Measurements from ENCODE around the gene TMEM190. TPM values are rescaled to one million over a fixed set of nuclear protein-coding genes. Genes with fewer than 3 reads are reported as not detected.

Gene TMEM190
- total RNA-seq, 2 experiments from 2014 or later, result not detected

- DNase-seq, result peak; percentile 56
- Mint-ChIP-seq H3K4me3 (peak overlapping the region; percentile 88), H3K27me3 (no peaks in the 10 kb centered on the region), H3K36me3 (ENCODE audit: low read depth) (peaks cover 41% of the 10 kb centered on the region), H3K27ac (peak overlapping the region; percentile 95), H3K9me3 (no peaks in the 10 kb centered on the region), H3K4me1 (peaks cover 49% of the 10 kb centered on the region)
- POLR2A ChIA-PET, result interaction anchor here (0.9 to 2.6 kb wide), 4 partner anchors 22 to 124 kb away, joined by 3 to 12 read pairs (median 4); partner anchors contain the start of genes PPP6R1 and UBE2S
- CTCF ChIA-PET, result interaction anchor here (0.6 to 2.0 kb wide), 18 partner anchors 8 to 270 kb away, joined by 3 to 8 read pairs (median 4); no protein-coding TSS in a partner anchor
Observed at GRCh38 chr19:55383279-55384130, 6.9 kb downstream of the TMEM190 start.

GRCh38 chr19:55384131-55384919 is 7.7 kb downstream of the TMEM190 start, which contains the start of gene TMEM238:
Gene TMEM238 (minus strand): TSS chr19:55384292. CDS start chr19:55384259, 33 bp downstream.
- Mint-ChIP-seq H3K4me1 (peaks cover 54% of the 10 kb centered on the region), H3K36me3 (ENCODE audit: low read depth) (peaks cover 48% of the 10 kb centered on the region)
- POLR2A ChIA-PET, result interaction anchor here (0.6 to 2.6 kb wide), 4 partner anchors 21 to 243 kb away, joined by 3 to 12 read pairs (median 4); partner anchors contain the start of genes PPP6R1 and UBE2S

GRCh38 chr19:55384920-55385723 is 8.5 kb downstream of the TMEM190 start:
- DNase-seq, result peak; percentile 98
- Mint-ChIP-seq H3K4me3 (peak overlapping the region; percentile 99), H3K36me3 (ENCODE audit: low read depth) (peaks cover 53% of the 10 kb centered on the region), H3K27me3 (no peaks in the 10 kb centered on the region), H3K9me3 (no peaks in the 10 kb centered on the region), H3K27ac (peak overlapping the region; percentile 96), H3K4me1 (peaks cover 61% of the 10 kb centered on the region)
- ChIA-PET POLR2A (interaction anchor here (0.6 to 2.6 kb wide), 3 partner anchors 22 to 244 kb away, joined by 3 to 12 read pairs (median 5); partner anchors contain the start of genes PPP6R1 and UBE2S), CTCF (interaction anchor here (0.9 to 1.5 kb wide), 7 partner anchors 10 to 84 kb away, joined by 3 to 5 read pairs (median 3); no protein-coding TSS in a partner anchor)

More at GRCh38 chr19:55384131-55384919, 7.7 kb downstream of the TMEM190 start, which contains the start of gene TMEM238:
- Mint-ChIP-seq H3K27ac (peak within 1 kb of the TSS; percentile 96), H3K4me3 (peak within 1 kb of the TSS; percentile 99), H3K27me3 (no peaks in the 10 kb centered on the region), H3K9me3 (no peaks in the 10 kb centered on the region)
- peak; percentile 45 for DNase-seq
- CTCF ChIA-PET, result interaction anchor here (0.7 to 2.0 kb wide), 16 partner anchors 9 to 269 kb away, joined by 3 to 8 read pairs (median 4); no protein-coding TSS in a partner anchor

- CTCF ChIA-PET, result interaction anchor here (0.8 kb wide), 1 partner anchor 268 kb away, joined by 4 read pairs; no protein-coding TSS in a partner anchor
- POLR2A ChIA-PET, result interaction anchor here (2.6 kb wide), 1 partner anchor 22 kb away, joined by 12 read pairs; the partner anchor contains the start of gene UBE2S
- H3K27me3 Mint-ChIP-seq, result no peaks in the 10 kb centered on the region
Observed at GRCh38 chr19:55385724-55386492, 9.3 kb downstream of the TMEM190 start, which contains the start of gene RPL28. Gene RPL28 (plus strand): TSS chr19:55385932. CDS start chr19:55386358, 426 bp downstream.

GRCh38 chr19:55386493-55386971 is 9.9 kb downstream of the TMEM190 start:
- H3K36me3 Mint-ChIP-seq (ENCODE audit: low read depth), result peaks cover 56% of the 10 kb centered on the region
- DNase-seq, result no peak
- H3K4me1 Mint-ChIP-seq, result peaks cover 65% of the 10 kb centered on the region
- POLR2A ChIA-PET, result no interaction called here
- H3K27ac Mint-ChIP-seq, result peak overlapping the region; percentile 96
- no peaks in the 10 kb centered on the region for H3K27me3 Mint-ChIP-seq
- H3K4me3 Mint-ChIP-seq, result peak overlapping the region; percentile 99
- CTCF ChIA-PET, result interaction anchor here (0.8 kb wide), 1 partner anchor 268 kb away, joined by 4 read pairs; no protein-coding TSS in a partner anchor
- no peaks in the 10 kb centered on the region for H3K9me3 Mint-ChIP-seq

More at GRCh38 chr19:55385724-55386492, 9.3 kb downstream of the TMEM190 start, which contains the start of gene RPL28:
- H3K27ac Mint-ChIP-seq, result peak within 1 kb of the TSS; percentile 96
- H3K4me1 Mint-ChIP-seq, result peaks cover 67% of the 10 kb centered on the region
- peak; percentile 99 for DNase-seq
- H3K4me3 Mint-ChIP-seq, result peak within 1 kb of the TSS; percentile 99
- H3K36me3 Mint-ChIP-seq (ENCODE audit: low read depth), result peaks cover 56% of the 10 kb centered on the region
- no peaks in the 10 kb centered on the region for H3K9me3 Mint-ChIP-seq

- Mint-ChIP-seq H3K27me3 (no peaks in the 10 kb centered on the region), H3K4me3 (peak overlapping the region; percentile 99), H3K27ac (peak overlapping the region; percentile 25), H3K4me1 (peaks cover 52% of the 10 kb centered on the region), H3K36me3 (ENCODE audit: low read depth) (peaks cover 49% of the 10 kb centered on the region), H3K9me3 (no peaks in the 10 kb centered on the region)
- POLR2A ChIA-PET, result no interaction called here
- no peak for DNase-seq
- CTCF ChIA-PET, result interaction anchor here (1.0 to 2.4 kb wide), 3 partner anchors 9 to 108 kb away, joined by 3 to 7 read pairs (median 4); partner anchors contain the start of gene HSPBP1
Observed at GRCh38 chr19:55387736-55388497, 11.3 kb downstream of the TMEM190 start.

GRCh38 chr19:55389386-55390317 is 13.0 kb downstream of the TMEM190 start:
- Mint-ChIP-seq H3K4me3 (peak overlapping the region; percentile 13), H3K4me1 (peaks cover 42% of the 10 kb centered on the region), H3K36me3 (ENCODE audit: low read depth) (peaks cover 49% of the 10 kb centered on the region), H3K27ac (peak overlapping the region; percentile 42), H3K27me3 (no peaks in the 10 kb centered on the region), H3K9me3 (no peaks in the 10 kb centered on the region)
- POLR2A ChIA-PET, result no interaction called here
- CTCF ChIA-PET, result interaction anchor here (2.4 kb wide), 1 partner anchor 13 kb away, joined by 7 read pairs; no protein-coding TSS in a partner anchor
- no peak for DNase-seq

- DNase-seq, result no peak
- peaks cover 49% of the 10 kb centered on the region for H3K36me3 Mint-ChIP-seq (ENCODE audit: low read depth)
- no peaks in the 10 kb centered on the region for H3K27me3 Mint-ChIP-seq
- no peak overlapping the region for H3K4me3 Mint-ChIP-seq
- ChIA-PET POLR2A (no interaction called here), CTCF (no interaction called here)
- H3K27ac Mint-ChIP-seq, result no peak overlapping the region
- H3K4me1 Mint-ChIP-seq, result peaks cover 39% of the 10 kb centered on the region
- H3K9me3 Mint-ChIP-seq, result no peaks in the 10 kb centered on the region
Observed at GRCh38 chr19:55390461-55390880, 13.8 kb downstream of the TMEM190 start.

- Mint-ChIP-seq H3K4me3 (no peak overlapping the region), H3K27ac (no peak overlapping the region), H3K27me3 (no peaks in the 10 kb centered on the region), H3K36me3 (ENCODE audit: low read depth) (peaks cover 44% of the 10 kb centered on the region), H3K4me1 (peaks cover 39% of the 10 kb centered on the region), H3K9me3 (no peaks in the 10 kb centered on the region)
- DNase-seq, result no peak
- POLR2A ChIA-PET, result no interaction called here
- CTCF ChIA-PET, result interaction anchor here (0.8 kb wide), 1 partner anchor 10 kb away, joined by 3 read pairs; no protein-coding TSS in a partner anchor
Observed at GRCh38 chr19:55391191-55391670, 14.6 kb downstream of the TMEM190 start.

Measured in activated CD4-positive, alpha-beta T cell treated with anti-CD3 and anti-CD28 coated beads, Interleukin-2, amount 10 ng/mL, durations not matched to agents 7 days and 5 days (primary cell).